ENCODE data around the gene ESPN.
A peak's percentile ranks its signal among the peaks of the same experiment; 100 is the strongest.
"Not testable (repeated sequence)": the region's sequence is repeated elsewhere in the genome, so short reads cannot be mapped to it uniquely, and the experiment has no call there.

ESPN gene

GRCh38 chr1:6424619-6425593 is at the start of gene ESPN:
ESPN (plus strand) TSS chr1:6424776; CDS start chr1:6424956, 180 bp downstream.
- DNase-seq: no peak

- no peak for DNase-seq
These were observed 46.4 kb upstream of the ESPN start for GRCh38 chr1:6378096-6378746.

GRCh38 chr1:6380037-6380436 is 44.5 kb upstream of the ESPN start:
- DNase-seq: no peak

GRCh38 chr1:6384135-6384534 is 40.4 kb upstream of the ESPN start:
- no peak for DNase-seq

- no peak for DNase-seq
These were observed 39.6 kb upstream of the ESPN start for GRCh38 chr1:6384962-6385361.

GRCh38 chr1:6385488-6386191 is 38.9 kb upstream of the ESPN start:
- DNase-seq: peak; percentile 49

GRCh38 chr1:6386371-6386949 is 38.1 kb upstream of the ESPN start:
- DNase-seq: no peak

GRCh38 chr1:6389971-6390370 is 34.6 kb upstream of the ESPN start:
- no peak for DNase-seq

- no peak for DNase-seq
These were observed 32.4 kb upstream of the ESPN start for GRCh38 chr1:6391951-6392808.

- peak; percentile 15 for DNase-seq
These were observed 31.7 kb upstream of the ESPN start for GRCh38 chr1:6392809-6393399.

GRCh38 chr1:6393400-6394187 is 31.0 kb upstream of the ESPN start, which contains the start of gene ACOT7:
ACOT7 (minus strand) TSS chr1:6393767; CDS start chr1:6393399, 368 bp downstream.
- peak; percentile 84 for DNase-seq

GRCh38 chr1:6395130-6395529 is 29.4 kb upstream of the ESPN start:
- DNase-seq: not testable (repeated sequence)

GRCh38 chr1:6395781-6396244 is 28.8 kb upstream of the ESPN start:
- DNase-seq: not testable (repeated sequence)

GRCh38 chr1:6396998-6397397 is 27.6 kb upstream of the ESPN start:
- DNase-seq: peak; percentile 30

GRCh38 chr1:6397844-6398441 is 26.6 kb upstream of the ESPN start:
- DNase-seq: no peak

GRCh38 chr1:6399294-6399693 is 25.3 kb upstream of the ESPN start:
- no peak for DNase-seq

- no peak for DNase-seq
These were observed 22.9 kb upstream of the ESPN start for GRCh38 chr1:6401673-6402072.

GRCh38 chr1:6408023-6408422 is 16.6 kb upstream of the ESPN start:
- no peak for DNase-seq

- no peak for DNase-seq
These were observed 15.5 kb upstream of the ESPN start for GRCh38 chr1:6409053-6409452.

- no peak for DNase-seq
These were observed 14.8 kb upstream of the ESPN start for GRCh38 chr1:6409733-6410132.

Measured in 8988T (cell line).